ENCODE data around the gene PIEZO2.
A peak's percentile ranks its signal among the peaks of the same experiment; 100 is the strongest.

The PIEZO2 gene

DNA sequence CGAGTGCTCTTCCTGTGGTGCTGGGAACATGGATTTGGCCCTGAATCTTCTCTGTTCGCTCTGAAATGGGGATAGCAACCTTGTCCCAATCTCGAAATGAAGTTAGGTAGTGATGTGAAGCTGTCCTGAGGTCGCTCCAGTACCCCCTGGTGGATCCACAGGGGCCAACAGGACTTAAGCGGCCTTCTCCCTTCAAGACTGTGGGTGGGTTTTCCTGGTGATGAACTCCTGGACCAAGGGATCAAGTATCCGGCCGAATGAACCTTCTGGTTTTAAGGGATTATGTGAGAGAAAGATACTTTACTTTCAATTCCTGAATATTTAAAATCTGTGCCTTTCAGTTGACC, 467.0 kb downstream of the PIEZO2 start:
- no peak overlapping the region for H2BK5ac ChIP-seq (ENCODE audit: low read depth, low read length, poor library complexity)
- WGBS (ENCODE audit: extremely low coverage, insufficient coverage, insufficient read length): no CpG with 5 or more reads among the region's 7 CpGs
- H3K23ac ChIP-seq (ENCODE audit: low read length): no peak overlapping the region
- H2AFZ ChIP-seq (ENCODE audit: insufficient read depth, low read length, poor library complexity): no peak overlapping the region
- H4K91ac ChIP-seq (ENCODE audit: low read depth, low read length): no peak overlapping the region
- H2BK120ac ChIP-seq (ENCODE audit: insufficient read depth, low read length, poor library complexity): no peak overlapping the region
- H3K4me2 ChIP-seq (ENCODE audit: low read length): no peak overlapping the region
- H3K9ac ChIP-seq (ENCODE audit: low read length): no peak overlapping the region
- no peak overlapping the region for H3K4ac ChIP-seq (ENCODE audit: low read depth, low read length)
- H3K14ac ChIP-seq (ENCODE audit: low read length): no peak overlapping the region
- H2BK12ac ChIP-seq (ENCODE audit: low read length): no peak overlapping the region
- H3K79me2 ChIP-seq (ENCODE audit: control insufficient read depth, insufficient read depth, low read length, poor library complexity): no peaks in the 10 kb centered on the region
- H3K4me3 ChIP-seq (ENCODE audit: low read depth, low read length): no peak overlapping the region
- no peak overlapping the region for H3K18ac ChIP-seq (ENCODE audit: low read length)
- H4K12ac ChIP-seq (ENCODE audit: low read depth, low read length): no peak overlapping the region
- H2AK5ac ChIP-seq (ENCODE audit: low read length): no peak overlapping the region
- no peaks in the 10 kb centered on the region for H3K27me3 ChIP-seq (ENCODE audit: insufficient read depth, low read length)
- DNase-seq: no peak
- peaks cover 3 to 7% of the 10 kb centered on the region in 2 experiments for H3K4me1 ChIP-seq (ENCODE audit: control insufficient read depth in 1 of 2, insufficient read depth in 2 of 2, low read length in 2 of 2)
- no peak overlapping the region for H3K27ac ChIP-seq (ENCODE audit: low read depth, low read length)
- no peak overlapping the region for H4K8ac ChIP-seq (ENCODE audit: low read depth, low read length)
- H3K36me3 ChIP-seq (ENCODE audit: control insufficient read depth in 1 of 2, insufficient read depth in 2 of 2, low read length in 2 of 2): no peaks in the 10 kb centered on the region
- H3K9me3 ChIP-seq (ENCODE audit: insufficient read depth, low read depth, low read length): peaks cover 2% of the 10 kb centered on the region
- H3K79me1 ChIP-seq (ENCODE audit: low read length): no peaks in the 10 kb centered on the region

DNA sequence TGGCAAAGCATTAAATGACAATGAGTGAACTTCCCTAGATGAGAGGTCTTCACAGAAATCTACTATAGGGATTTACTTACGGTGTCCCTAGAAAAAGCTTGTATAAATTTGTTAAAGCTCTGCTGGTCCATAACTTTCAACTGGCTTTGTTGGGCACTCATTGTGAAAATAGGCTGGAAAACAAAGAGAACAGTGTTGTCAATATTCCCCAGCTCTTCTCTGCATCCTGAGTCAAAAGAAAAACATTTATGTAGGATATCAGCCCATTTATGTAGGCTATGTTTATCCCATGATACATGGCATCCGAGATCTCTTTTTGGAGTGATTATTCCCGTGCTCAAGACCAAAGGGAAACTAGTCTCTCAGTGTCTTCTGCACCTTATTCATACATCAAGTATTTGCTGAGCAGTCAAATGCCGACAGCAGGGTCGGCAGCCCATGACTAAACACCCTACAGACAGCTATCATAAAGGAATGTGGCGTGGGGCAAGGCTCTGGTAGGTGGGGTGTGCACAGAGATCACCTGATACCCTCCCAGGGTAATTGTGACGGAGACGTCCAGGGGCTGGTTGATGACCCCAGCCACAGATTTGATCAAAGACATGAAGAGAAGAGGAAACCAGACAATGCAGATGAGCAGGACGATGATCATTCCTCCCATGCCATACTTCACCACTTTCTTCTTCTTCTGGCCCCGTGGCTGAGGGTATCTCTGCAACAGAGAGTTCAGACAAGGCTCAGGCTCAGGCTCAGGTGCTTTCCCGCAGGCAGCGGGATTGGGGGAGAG, 467.6 kb downstream of the PIEZO2 start:
- Histone ChIP-seq H2AFZ (ENCODE audit: insufficient read depth, low read length, poor library complexity) (no peak overlapping the region), H4K91ac (ENCODE audit: low read depth, low read length) (no peak overlapping the region), H3K79me1 (ENCODE audit: low read length) (no peaks in the 10 kb centered on the region), H3K23ac (ENCODE audit: low read length) (no peak overlapping the region), H3K9me3 (ENCODE audit: insufficient read depth, low read depth, low read length) (peaks cover 2% of the 10 kb centered on the region), H3K27me3 (ENCODE audit: insufficient read depth, low read length) (no peaks in the 10 kb centered on the region), H4K12ac (ENCODE audit: low read depth, low read length) (no peak overlapping the region), H3K4me3 (ENCODE audit: low read depth, low read length) (no peak overlapping the region), H3K4ac (ENCODE audit: low read depth, low read length) (no peak overlapping the region), H3K27ac (ENCODE audit: low read depth, low read length) (no peak overlapping the region), H3K18ac (ENCODE audit: low read length) (no peak overlapping the region), H2BK5ac (ENCODE audit: low read depth, low read length, poor library complexity) (no peak overlapping the region), H4K8ac (ENCODE audit: low read depth, low read length) (no peak overlapping the region), H2BK12ac (ENCODE audit: low read length) (no peak overlapping the region), H3K14ac (ENCODE audit: low read length) (no peak overlapping the region), H3K4me2 (ENCODE audit: low read length) (no peak overlapping the region), H3K79me2 (ENCODE audit: control insufficient read depth, insufficient read depth, low read length, poor library complexity) (no peaks in the 10 kb centered on the region), H3K4me1 (ENCODE audit: control insufficient read depth in 1 of 2, insufficient read depth in 2 of 2, low read length in 2 of 2) (peaks cover 3 to 7% of the 10 kb centered on the region in 2 experiments), H3K9ac (ENCODE audit: low read length) (no peak overlapping the region), H2AK5ac (ENCODE audit: low read length) (no peak overlapping the region), H3K36me3 (ENCODE audit: control insufficient read depth in 1 of 2, insufficient read depth in 2 of 2, low read length in 2 of 2) (no peaks in the 10 kb centered on the region), H2BK120ac (ENCODE audit: insufficient read depth, low read length, poor library complexity) (no peak overlapping the region)
- peak; percentile 92 to 95 for DNase-seq
- no CpG with 5 or more reads among the region's 12 CpGs for WGBS (ENCODE audit: extremely low coverage, insufficient coverage, insufficient read length)

DNA sequence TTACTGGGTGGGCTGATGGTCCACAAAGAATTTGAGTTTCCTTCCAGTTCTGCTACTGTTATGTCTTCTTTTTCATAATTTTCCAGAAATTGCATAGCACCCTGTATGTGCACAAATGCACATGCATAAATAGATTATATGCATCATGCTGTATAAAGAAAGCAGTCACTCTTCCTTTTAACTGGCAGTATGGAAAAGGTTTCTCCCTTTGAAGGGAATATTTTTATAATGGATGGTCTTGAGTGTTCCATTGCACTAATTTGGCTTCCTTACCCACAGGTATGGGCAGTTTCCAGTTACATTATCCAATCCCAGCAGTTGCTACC, 469.1 kb downstream of the PIEZO2 start:
- no peaks in the 10 kb centered on the region for H3K79me1 ChIP-seq (ENCODE audit: low read length)
- no peak overlapping the region for H4K12ac ChIP-seq (ENCODE audit: low read depth, low read length)
- no peak overlapping the region for H2BK5ac ChIP-seq (ENCODE audit: low read depth, low read length, poor library complexity)
- no peaks in the 10 kb centered on the region for H3K79me2 ChIP-seq (ENCODE audit: control insufficient read depth, insufficient read depth, low read length, poor library complexity)
- no peak overlapping the region for H2BK120ac ChIP-seq (ENCODE audit: insufficient read depth, low read length, poor library complexity)
- no peaks in the 10 kb centered on the region for H3K27me3 ChIP-seq (ENCODE audit: insufficient read depth, low read length)
- no peak overlapping the region for H3K23ac ChIP-seq (ENCODE audit: low read length)
- peaks cover 3 to 7% of the 10 kb centered on the region in 2 experiments for H3K4me1 ChIP-seq (ENCODE audit: control insufficient read depth in 1 of 2, insufficient read depth in 2 of 2, low read length in 2 of 2)
- no peaks in the 10 kb centered on the region for H3K36me3 ChIP-seq (ENCODE audit: control insufficient read depth in 1 of 2, insufficient read depth in 2 of 2, low read length in 2 of 2)
- no peak overlapping the region for H3K9ac ChIP-seq (ENCODE audit: low read length)
- H4K8ac ChIP-seq (ENCODE audit: low read depth, low read length): no peak overlapping the region
- no peak overlapping the region for H2BK12ac ChIP-seq (ENCODE audit: low read length)
- H3K4me2 ChIP-seq (ENCODE audit: low read length): no peak overlapping the region
- H3K4ac ChIP-seq (ENCODE audit: low read depth, low read length): no peak overlapping the region
- no peak overlapping the region for H2AFZ ChIP-seq (ENCODE audit: insufficient read depth, low read length, poor library complexity)
- H3K9me3 ChIP-seq (ENCODE audit: insufficient read depth, low read depth, low read length): peaks cover 2% of the 10 kb centered on the region
- H2AK5ac ChIP-seq (ENCODE audit: low read length): no peak overlapping the region
- H3K27ac ChIP-seq (ENCODE audit: low read depth, low read length): no peak overlapping the region
- no peak overlapping the region for H3K14ac ChIP-seq (ENCODE audit: low read length)
- H3K18ac ChIP-seq (ENCODE audit: low read length): no peak overlapping the region
- H4K91ac ChIP-seq (ENCODE audit: low read depth, low read length): no peak overlapping the region
- no peak overlapping the region for H3K4me3 ChIP-seq (ENCODE audit: low read depth, low read length)
- no peak for DNase-seq

DNA sequence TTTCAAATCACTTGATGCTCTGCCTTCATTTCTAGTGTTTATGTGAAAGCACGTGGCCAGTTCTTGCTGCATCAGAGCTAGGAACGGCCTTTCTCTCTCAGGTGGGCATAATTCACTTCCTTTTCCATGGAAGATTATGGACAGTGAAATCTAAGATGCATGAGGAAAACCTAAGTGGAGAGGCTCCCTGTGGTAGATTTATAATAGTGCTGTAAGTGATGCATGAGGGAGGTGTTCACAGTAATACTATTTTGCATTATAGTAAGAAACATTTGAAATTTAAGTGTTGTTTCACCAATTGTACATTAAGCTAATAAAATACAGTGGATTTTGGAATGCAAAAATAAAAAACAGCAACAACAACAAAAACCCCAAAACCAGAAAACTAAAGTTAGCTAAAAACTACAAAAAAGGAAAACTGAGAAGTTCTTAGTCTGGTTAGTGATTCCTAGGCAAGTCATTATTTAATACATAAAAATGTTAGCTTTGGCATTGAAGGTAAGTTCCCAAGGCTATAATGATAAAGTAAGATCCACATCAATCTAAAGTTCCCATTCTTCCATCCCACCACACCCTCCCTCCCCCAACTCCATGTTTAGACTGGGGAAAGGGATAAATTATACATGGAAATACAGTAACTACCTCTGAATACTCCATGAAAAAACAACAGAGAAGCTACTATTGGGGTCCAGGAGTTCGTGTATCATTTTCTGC, 469.7 kb downstream of the PIEZO2 start:
- Histone ChIP-seq H3K4me3 (ENCODE audit: low read depth, low read length) (no peak overlapping the region), H3K4ac (ENCODE audit: low read depth, low read length) (no peak overlapping the region), H3K23ac (ENCODE audit: low read length) (no peak overlapping the region), H3K79me2 (ENCODE audit: control insufficient read depth, insufficient read depth, low read length, poor library complexity) (no peaks in the 10 kb centered on the region), H3K9me3 (ENCODE audit: insufficient read depth, low read depth, low read length) (peaks cover 2% of the 10 kb centered on the region), H3K27me3 (ENCODE audit: insufficient read depth, low read length) (no peaks in the 10 kb centered on the region), H3K4me1 (ENCODE audit: control insufficient read depth in 1 of 2, insufficient read depth in 2 of 2, low read length in 2 of 2) (peaks cover 3 to 7% of the 10 kb centered on the region in 2 experiments), H2AK5ac (ENCODE audit: low read length) (no peak overlapping the region), H4K12ac (ENCODE audit: low read depth, low read length) (no peak overlapping the region), H4K8ac (ENCODE audit: low read depth, low read length) (no peak overlapping the region), H3K27ac (ENCODE audit: low read depth, low read length) (no peak overlapping the region), H3K36me3 (ENCODE audit: control insufficient read depth in 1 of 2, insufficient read depth in 2 of 2, low read length in 2 of 2) (no peaks in the 10 kb centered on the region), H3K14ac (ENCODE audit: low read length) (no peak overlapping the region), H3K79me1 (ENCODE audit: low read length) (no peaks in the 10 kb centered on the region), H2BK5ac (ENCODE audit: low read depth, low read length, poor library complexity) (no peak overlapping the region), H2BK120ac (ENCODE audit: insufficient read depth, low read length, poor library complexity) (no peak overlapping the region), H4K91ac (ENCODE audit: low read depth, low read length) (no peak overlapping the region), H2BK12ac (ENCODE audit: low read length) (no peak overlapping the region), H2AFZ (ENCODE audit: insufficient read depth, low read length, poor library complexity) (no peak overlapping the region), H3K9ac (ENCODE audit: low read length) (no peak overlapping the region), H3K18ac (ENCODE audit: low read length) (no peak overlapping the region), H3K4me2 (ENCODE audit: low read length) (no peak overlapping the region)
- no peak for DNase-seq
- no CpG with 5 or more reads among the region's 3 CpGs for WGBS (ENCODE audit: extremely low coverage, insufficient coverage, insufficient read length)
